SK-N-SH (cell line): Measurements from ENCODE around the gene SH3BP4. TPM values are rescaled to one million over a fixed set of nuclear protein-coding genes. Genes with fewer than 3 reads are reported as not detected.

Experiments
- CTCF ChIA-PET: fragments of 300-600, 350-600 bp; formaldehyde crosslinking; extraction: SDS; loops from one replicate; lab custom pipeline; 2021; lab: Yijun Ruan, JAX
- POLR2A ChIA-PET: fragments of 350-600 bp; sonication (Branson Sonifier 250); formaldehyde crosslinking; extraction: SDS; loops from one replicate; lab custom pipeline; 2020; ENCODE audit warnings: antibody characterized with exemption, inconsistent platforms; lab: Yijun Ruan, JAX
- DNase-seq: peaks from one replicate; pipeline ENCODE4 v3.0.0; 2012
- H2AFZ ChIP-seq: fragments of 200-600 bp; sonication (generic); 2 replicates; pipeline ENCODE4 v1.8.1; 2016; ENCODE audit warnings: antibody characterized with exemption, mild to moderate bottlenecking, low read depth
- H3F3A ChIP-seq: fragments of 200-600 bp; sonication (generic); replicated peaks from 2 replicates; pipeline ENCODE3; 2016; ENCODE audit warnings: antibody characterized with exemption, mild to moderate bottlenecking; ENCODE audit not compliant: insufficient read depth
- H3K27ac ChIP-seq, 2 experiments: fragments of 200-500 bp in 1 of 2; fragments of 200-600 bp in 1 of 2; sonication (Bioruptor generic) in 1 of 2; sonication (generic), shearing (Covaris generic) in 1 of 2; 2 replicates each; pipeline versions ENCODE4 v1.5.1 to v1.6.1; 2014 to 2016; ENCODE audit warnings: low read depth in 2 of 2, inconsistent platforms in 1 of 2, low read length in 1 of 2, mild to moderate bottlenecking in 1 of 2, mixed read lengths in 1 of 2
- H3K27me3 ChIP-seq: fragments of 200-600 bp; sonication (generic), shearing (Covaris generic); 2 replicates; pipeline ENCODE4 v1.6.1; 2016; ENCODE audit warnings: mixed run types; ENCODE audit not compliant: insufficient read depth
- H3K36me3 ChIP-seq, 2 experiments: fragments of 200-500 bp in 1 of 2; fragments of 200-600 bp in 1 of 2; sonication (Bioruptor generic) in 1 of 2; sonication (generic) in 1 of 2; replicated peaks in 1 of 2; 2 replicates each; pipeline versions ENCODE3 to v1.5.1; 2014 to 2016; ENCODE audit warnings: low read length in 1 of 2, mild to moderate bottlenecking in 1 of 2; ENCODE audit not compliant: insufficient read depth in 2 of 2, control insufficient read depth in 1 of 2
- H3K4me1 ChIP-seq, 2 experiments: fragments of 200-500 bp in 1 of 2; fragments of 200-600 bp in 1 of 2; sonication (Bioruptor generic) in 1 of 2; sonication (generic), shearing (Covaris generic) in 1 of 2; 2 replicates each; pipeline versions ENCODE4 v1.5.1 to v1.6.1; 2014 to 2016; ENCODE audit warnings: low read depth in 1 of 2, low read length in 1 of 2, mixed run types in 1 of 2; ENCODE audit not compliant: insufficient read depth in 2 of 2, control insufficient read depth in 1 of 2
- H3K4me2 ChIP-seq: fragments of 200-600 bp; sonication (generic), shearing (Covaris generic); 2 replicates; pipeline ENCODE4 v1.6.1; 2017; ENCODE audit warnings: mixed run types
- H3K4me3 ChIP-seq, 2 experiments: fragments of 200-500 bp in 1 of 2; fragments of 200-600 bp in 1 of 2; sonication (Bioruptor generic) in 1 of 2; sonication (generic), shearing (Covaris generic) in 1 of 2; 2 replicates each; pipeline versions ENCODE4 v1.5.1 to v1.8.1; 2014 to 2016; ENCODE audit warnings: low read depth in 2 of 2, inconsistent platforms in 1 of 2, low read length in 1 of 2, mild to moderate bottlenecking in 1 of 2, mixed read lengths in 1 of 2, moderate library complexity in 1 of 2
- H3K79me2 ChIP-seq: fragments of 200-600 bp; sonication (generic); 2 replicates; pipeline ENCODE4 v1.8.1; 2017; ENCODE audit warnings: mild to moderate bottlenecking; ENCODE audit not compliant: insufficient read depth
- H3K9ac ChIP-seq: fragments of 200-600 bp; sonication (generic); 2 replicates; pipeline ENCODE4 v1.6.1; 2017; ENCODE audit warnings: mixed run types
- H3K9me2 ChIP-seq: fragments of 200-600 bp; sonication (generic); 2 replicates; pipeline ENCODE4 v1.6.1; 2017; ENCODE audit warnings: mixed run types
- H3K9me3 ChIP-seq: fragments of 200-600 bp; sonication (generic); 2 replicates; pipeline ENCODE4 v1.6.1; 2017; ENCODE audit warnings: mixed run types, mild to moderate bottlenecking, moderate library complexity
- H4K20me1 ChIP-seq: fragments of 200-600 bp; sonication (generic); 2 replicates; pipeline ENCODE4 v1.6.1; 2017; ENCODE audit warnings: mild to moderate bottlenecking, mixed run types; ENCODE audit not compliant: insufficient read depth
- ELF1 ChIP-seq: IDR thresholded peaks from 2 replicates; pipeline ENCODE4 v1.4.0; 2012
- EZH2phosphoT487 ChIP-seq: fragments of 200-600 bp; sonication (generic); IDR thresholded peaks from 2 replicates; pipeline ENCODE4 v1.6.1; 2017; ENCODE audit warnings: low read depth, mixed run types, mild to moderate bottlenecking, antibody characterized with exemption, moderate library complexity, borderline replicate concordance
- FOXJ3 ChIP-seq: sonication (generic); formaldehyde crosslinking; IDR thresholded peaks from 2 replicates; pipeline ENCODE4 v1.5.1; 2020; ENCODE audit warnings: mild to moderate bottlenecking, missing genetic modification reagents
- FOXM1 ChIP-seq: IDR thresholded peaks from 2 replicates; pipeline ENCODE4 v1.4.0; 2012; ENCODE audit warnings: low read depth, mild to moderate bottlenecking
- GABPA ChIP-seq: IDR thresholded peaks from 2 replicates; pipeline ENCODE4 v1.4.0; 2012; ENCODE audit warnings: low read depth, mild to moderate bottlenecking
- JUND ChIP-seq: IDR thresholded peaks from 2 replicates; pipeline ENCODE4 v1.4.0; 2012
- MAX ChIP-seq: IDR thresholded peaks from 2 replicates; pipeline ENCODE4 v1.4.0; 2012; ENCODE audit warnings: low read depth
- MXI1 ChIP-seq: IDR thresholded peaks from 2 replicates; pipeline ENCODE4 v1.6.1; 2012; ENCODE audit warnings: mild to moderate bottlenecking, low read depth, low read length, improper control_type of control experiment
- NFIC ChIP-seq: IDR thresholded peaks from 2 replicates; pipeline ENCODE4 v1.4.0; 2012; ENCODE audit warnings: borderline replicate concordance
- NRF1 ChIP-seq: IDR thresholded peaks from 2 replicates; pipeline ENCODE4 v1.6.1; 2012; ENCODE audit warnings: low read depth, mild to moderate bottlenecking, low read length
- PBX3 ChIP-seq: IDR thresholded peaks from 2 replicates; pipeline ENCODE4; 2012
- POLR2AphosphoS5 ChIP-seq: IDR thresholded peaks from 2 replicates; pipeline ENCODE4 v1.6.1; 2012; ENCODE audit warnings: low read depth, low read length
- REST ChIP-seq: IDR thresholded peaks from 2 replicates; pipeline ENCODE4 v1.6.1; 2012; ENCODE audit warnings: mild to moderate bottlenecking, low read depth, low read length, moderate library complexity
- RFX5 ChIP-seq: IDR thresholded peaks from 2 replicates; pipeline ENCODE4 v1.6.1; 2012; ENCODE audit warnings: mild to moderate bottlenecking, improper control_type of control experiment, low read length
- SMC3 ChIP-seq: IDR thresholded peaks from 2 replicates; pipeline ENCODE4 v1.6.1; 2012; ENCODE audit warnings: low read depth, low read length, improper control_type of control experiment
- TEAD4 ChIP-seq: IDR thresholded peaks from 2 replicates; pipeline ENCODE4 v1.4.0; 2012; ENCODE audit warnings: mild to moderate bottlenecking, borderline replicate concordance; ENCODE audit not compliant: insufficient read depth
- USF1 ChIP-seq: IDR thresholded peaks from 2 replicates; pipeline ENCODE4 v1.4.0; 2012; ENCODE audit warnings: low read depth, borderline replicate concordance
- YY1 ChIP-seq: IDR thresholded peaks from 2 replicates; pipeline ENCODE4 v1.4.0; 2012; ENCODE audit warnings: low read depth, mild to moderate bottlenecking
- ZBTB33 ChIP-seq: IDR thresholded peaks from 2 replicates; pipeline ENCODE4 v1.4.0; 2012; ENCODE audit warnings: low read depth, borderline replicate concordance
- WGBS: methylation state at CpG from one replicate; pipeline ENCODE4 v1.1.6; 2017; ENCODE audit warnings: low lambda C conversion rate; 5-methylcytosine and 5-hydroxymethylcytosine counted together
- polyA plus RNA-seq, 3 experiments: library from polyadenylated mRNA; depleted of rRNA; stranded (reverse); fragments of >200 nt; gene quantifications; 2 replicates each; pipeline ENCODE4 v1.2.3, GENCODE V29; 2012

Gene SH3BP4
- polyA plus RNA-seq, 1 of the 3 experiments (the other 2 are of a cell fraction), result 27.7 TPM

GRCh38 chr2:234916674-234917073 is 35.1 kb upstream of the SH3BP4 start:
- Histone ChIP-seq H3K9me3 (no peaks in the 10 kb centered on the region), H3K4me1 (no peaks in the 10 kb centered on the region; a peak in 1 of 4 replicates), H3K27me3 (no peaks in the 10 kb centered on the region), H3K4me3 (no peak overlapping the region), H3K9ac (no peak overlapping the region), H3K36me3 (no peaks in the 10 kb centered on the region), H3K27ac (no peak overlapping the region), H4K20me1 (no peaks in the 10 kb centered on the region), H3K9me2 (no peaks in the 10 kb centered on the region), H3K79me2 (no peaks in the 10 kb centered on the region), H3K4me2 (no peak overlapping the region), H2AFZ (no peak overlapping the region), H3F3A (no peaks in the 10 kb centered on the region)
- 97% methylated on average over 5 of the region's 5 CpGs for WGBS
- no peak for DNase-seq
- POLR2A ChIA-PET, result no interaction called here
- TF ChIP-seq ELF1, result no peak
- no peak for TF ChIP-seq ZBTB33
- no peak for TF ChIP-seq TEAD4
- no peak for TF ChIP-seq PBX3
- TF ChIP-seq MAX, result no peak
- TF ChIP-seq USF1, result no peak
- TF ChIP-seq JUND, result no peak
- CTCF ChIA-PET, result interaction anchor here (1.0 kb wide), 1 partner anchor 79 kb away, joined by 3 read pairs; no protein-coding TSS in a partner anchor

- ChIA-PET POLR2A (no interaction called here), CTCF (interaction anchor here (1.0 kb wide), 1 partner anchor 80 kb away, joined by 3 read pairs; no protein-coding TSS in a partner anchor)
- no peaks in the 10 kb centered on the region; a peak in 1 of 4 replicates for H3K4me1 ChIP-seq
- no peaks in the 10 kb centered on the region for H3K27me3 ChIP-seq
- no peaks in the 10 kb centered on the region for H3K9me2 ChIP-seq
- H3K4me3 ChIP-seq, result no peak overlapping the region
- no peaks in the 10 kb centered on the region for H4K20me1 ChIP-seq
- H3K79me2 ChIP-seq, result no peaks in the 10 kb centered on the region
- H3F3A ChIP-seq, result no peaks in the 10 kb centered on the region
- no peak overlapping the region for H3K27ac ChIP-seq
- H3K9me3 ChIP-seq, result no peaks in the 10 kb centered on the region
- no peak overlapping the region for H3K9ac ChIP-seq
- 82% methylated on average over 6 of the region's 6 CpGs for WGBS
- H2AFZ ChIP-seq, result no peak overlapping the region
- DNase-seq, result no peak
- no peaks in the 10 kb centered on the region for H3K36me3 ChIP-seq
- H3K4me2 ChIP-seq, result no peak overlapping the region
- TF ChIP-seq YY1, result no peak
- TF ChIP-seq RFX5, result no peak
- no peak for TF ChIP-seq NFIC
- TF ChIP-seq NRF1, result no peak
- no peak for TF ChIP-seq JUND
- TF ChIP-seq POLR2AphosphoS5, result no peak
- no peak for TF ChIP-seq GABPA
- TF ChIP-seq FOXM1, result no peak
- TF ChIP-seq MAX, result no peak
- TF ChIP-seq MXI1, result no peak
- no peak for TF ChIP-seq SMC3
- no peak for TF ChIP-seq REST
- no peak for TF ChIP-seq EZH2phosphoT487
- TF ChIP-seq FOXJ3 (CRISPR knock-in tag), result no peak
Observed at GRCh38 chr2:234917211-234917975, 34.4 kb upstream of the SH3BP4 start.
